ENCODE data around the gene COX15.

DNA sequence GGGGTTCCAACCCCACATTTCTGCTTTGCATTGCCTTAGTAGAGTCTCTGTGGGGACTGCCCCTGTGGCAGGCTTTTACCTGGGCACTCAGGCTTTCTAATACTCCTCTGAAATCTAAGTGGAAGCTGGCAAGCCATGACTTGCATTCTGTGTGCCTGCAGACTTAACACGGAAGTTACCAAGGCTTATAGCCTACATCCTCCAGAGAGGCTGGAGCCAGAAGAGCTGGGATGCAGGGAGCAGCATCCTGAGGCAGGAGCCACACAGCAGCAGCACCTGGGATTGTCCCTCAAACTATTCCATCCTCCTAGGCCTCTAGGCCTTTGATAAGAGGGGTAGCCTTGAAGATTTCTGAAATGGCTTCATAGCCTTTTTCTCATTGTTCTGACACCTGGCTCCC lies 28.4 kb upstream of the COX15 start:
- TF ChIP-seq, protein P1, sequence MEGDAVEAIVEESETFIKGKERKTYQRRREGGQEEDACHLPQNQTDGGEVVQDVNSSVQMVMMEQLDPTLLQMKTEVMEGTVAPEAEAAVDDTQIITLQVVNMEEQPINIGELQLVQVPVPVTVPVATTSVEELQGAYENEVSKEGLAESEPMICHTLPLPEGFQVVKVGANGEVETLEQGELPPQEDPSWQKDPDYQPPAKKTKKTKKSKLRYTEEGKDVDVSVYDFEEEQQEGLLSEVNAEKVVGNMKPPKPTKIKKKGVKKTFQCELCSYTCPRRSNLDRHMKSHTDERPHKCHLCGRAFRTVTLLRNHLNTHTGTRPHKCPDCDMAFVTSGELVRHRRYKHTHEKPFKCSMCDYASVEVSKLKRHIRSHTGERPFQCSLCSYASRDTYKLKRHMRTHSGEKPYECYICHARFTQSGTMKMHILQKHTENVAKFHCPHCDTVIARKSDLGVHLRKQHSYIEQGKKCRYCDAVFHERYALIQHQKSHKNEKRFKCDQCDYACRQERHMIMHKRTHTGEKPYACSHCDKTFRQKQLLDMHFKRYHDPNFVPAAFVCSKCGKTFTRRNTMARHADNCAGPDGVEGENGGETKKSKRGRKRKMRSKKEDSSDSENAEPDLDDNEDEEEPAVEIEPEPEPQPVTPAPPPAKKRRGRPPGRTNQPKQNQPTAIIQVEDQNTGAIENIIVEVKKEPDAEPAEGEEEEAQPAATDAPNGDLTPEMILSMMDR (IDR thresholded peaks at IDR 0.05) = no peak
- TF ChIP-seq EP300 (IDR thresholded peaks at IDR 0.05) = no peak
- TF ChIP-seq POLR2A (IDR thresholded peaks at IDR 0.05) = no peak
